RWPE2 (cell line): ENCODE results near the gene ODR4.

Source experiments
- ATAC-seq: fragments of 200-7000 bp; cut with Tn5 transposase; 3 replicates; pipeline ENCODE4 v1.9.1; 2021; ENCODE audit warnings: low read depth
- DNase-seq: peaks from one replicate; pipeline ENCODE4 v3.0.0-alpha.2; 2020; ENCODE audit warnings: low spot score
- H3K27ac ChIP-seq: fragments of 450-650 bp; 2 replicates; pipeline ENCODE4 v1.5.1; 2017; ENCODE audit warnings: mild to moderate bottlenecking; ENCODE audit not compliant: poor library complexity, severe bottlenecking
- H3K27me3 ChIP-seq: fragments of 250-450 bp; sonication (Bioruptor Pico); 2 replicates; pipeline ENCODE4 v1.5.1; 2021; ENCODE audit warnings: mild to moderate bottlenecking, moderate library complexity; ENCODE audit not compliant: insufficient read depth, poor library complexity, severe bottlenecking
- H3K36me3 ChIP-seq: fragments of 250-450 bp; sonication (Bioruptor Pico); 2 replicates; pipeline ENCODE4 v1.5.1; 2020; ENCODE audit warnings: low read depth, mild to moderate bottlenecking, moderate library complexity
- H3K4me1 ChIP-seq: fragments of 250-450 bp; sonication (Bioruptor Pico); 2 replicates; pipeline ENCODE4 v1.5.1; 2021; ENCODE audit warnings: mild to moderate bottlenecking, moderate library complexity; ENCODE audit not compliant: insufficient read depth, poor library complexity, severe bottlenecking
- H3K4me3 ChIP-seq: fragments of 250-450 bp; sonication (Bioruptor Pico); 2 replicates; pipeline ENCODE4 v1.5.1; 2021; ENCODE audit warnings: mild to moderate bottlenecking, moderate library complexity; ENCODE audit not compliant: severe bottlenecking
- H3K9me3 ChIP-seq: fragments of 250-450 bp; sonication (Bioruptor Pico); 2 replicates; pipeline ENCODE4 v1.5.1; 2021; ENCODE audit warnings: mild to moderate bottlenecking, moderate library complexity; ENCODE audit not compliant: severe bottlenecking
- CTCF ChIP-seq: fragments of 450-650 bp; IDR thresholded peaks from one replicate; pipeline ENCODE4 v1.5.1; 2017; ENCODE audit warnings: mild to moderate bottlenecking, moderate library complexity; ENCODE audit not compliant: poor library complexity, severe bottlenecking

Gene ODR4

GRCh38 chr1:186438567-186438966, 62.9 kb downstream of the ODR4 start:
- TF ChIP-seq CTCF: no peak
- no peak for ATAC-seq
- H3K27ac ChIP-seq: no peak overlapping the region

GRCh38 chr1:186440584-186440983, 64.9 kb downstream of the ODR4 start:
- Histone ChIP-seq H3K9me3 (no peaks in the 10 kb centered on the region), H3K27me3 (no peaks in the 10 kb centered on the region), H3K36me3 (no peaks in the 10 kb centered on the region), H3K4me3 (no peak overlapping the region), H3K27ac (no peak overlapping the region), H3K4me1 (peaks cover 8% of the 10 kb centered on the region)
- DNase-seq (no peak), ATAC-seq (peak; percentile 79)
- no peak for TF ChIP-seq CTCF

More at GRCh38 chr1:186438567-186438966, 62.9 kb downstream of the ODR4 start:
- H3K9me3 ChIP-seq: no peaks in the 10 kb centered on the region
- peaks cover 8% of the 10 kb centered on the region for H3K4me1 ChIP-seq
- no peak for DNase-seq
- no peak overlapping the region for H3K4me3 ChIP-seq
- no peaks in the 10 kb centered on the region for H3K27me3 ChIP-seq
- no peaks in the 10 kb centered on the region for H3K36me3 ChIP-seq

GRCh38 chr1:186442651-186443375, 67.2 kb downstream of the ODR4 start:
- no peak for DNase-seq
- no peak for TF ChIP-seq CTCF

GRCh38 chr1:186443638-186444037, 68.0 kb downstream of the ODR4 start:
- no peak for ATAC-seq
- Histone ChIP-seq H3K4me1 (peaks cover 8% of the 10 kb centered on the region), H3K36me3 (no peaks in the 10 kb centered on the region), H3K27me3 (no peaks in the 10 kb centered on the region), H3K27ac (no peak overlapping the region), H3K9me3 (no peaks in the 10 kb centered on the region), H3K4me3 (no peak overlapping the region)
- TF ChIP-seq CTCF: no peak
- no peak for DNase-seq

More at GRCh38 chr1:186442651-186443375, 67.2 kb downstream of the ODR4 start:
- Histone ChIP-seq H3K27me3 (no peaks in the 10 kb centered on the region), H3K4me1 (peaks cover 8% of the 10 kb centered on the region), H3K36me3 (no peaks in the 10 kb centered on the region), H3K4me3 (no peak overlapping the region), H3K27ac (no peak overlapping the region), H3K9me3 (no peaks in the 10 kb centered on the region)
- peak; percentile 27; the same call in 2 of the 3 replicates for ATAC-seq

GRCh38 chr1:186446152-186446551, 70.5 kb downstream of the ODR4 start:
- H3K27ac ChIP-seq: no peak overlapping the region

More at GRCh38 chr1:186446152-186446551, 70.5 kb downstream of the ODR4 start:
- TF ChIP-seq CTCF: no peak
- Histone ChIP-seq H3K4me3 (no peak overlapping the region), H3K27me3 (no peaks in the 10 kb centered on the region), H3K9me3 (no peaks in the 10 kb centered on the region), H3K36me3 (no peaks in the 10 kb centered on the region), H3K4me1 (peaks cover 8% of the 10 kb centered on the region)
- DNase-seq: no peak
- no peak for ATAC-seq
